ENCODE measurements around the gene LAMP2. TPM values are rescaled to one million over a fixed set of nuclear protein-coding genes. Genes with fewer than 3 reads are reported as not detected.

LAMP2 gene
- total RNA-seq, 2 experiments from 2014 or later, result 47.7 to 59.5 TPM

GRCh38 chrX:120378570-120378969, 90.5 kb downstream of the LAMP2 start:
- Mint-ChIP-seq H3K4me3 (no peak overlapping the region), H3K4me1 (peaks cover 6% of the 10 kb centered on the region), H3K9me3 (no peaks in the 10 kb centered on the region), H3K27ac (no peak overlapping the region), H3K27me3 (peaks cover 4% of the 10 kb centered on the region), H3K36me3 (ENCODE audit: low read depth) (no peaks in the 10 kb centered on the region)
- POLR2A ChIA-PET, result no interaction called here
- no peak for DNase-seq
- CTCF ChIA-PET, result no interaction called here

Other genes starting within 250 kb of the LAMP2 start
- gene ZBTB33, start 218.5 kb downstream of the LAMP2 start, total RNA-seq, result 10 to 100 TPM; 15.3 to 18.0 TPM
- not detected for gene TMEM255A, start 157.8 kb downstream of the LAMP2 start, total RNA-seq
- not detected for gene ATP1B4, start 107.2 kb downstream of the LAMP2 start, total RNA-seq
- gene CUL4B, start 91.7 kb upstream of the LAMP2 start, total RNA-seq, result 10 to 100 TPM; 44.8 to 46.2 TPM
- gene MCTS1, start 134.8 kb upstream of the LAMP2 start, total RNA-seq, result 10 to 100 TPM; 51.1 to 59.0 TPM
- gene C1GALT1C1, start 160.8 kb upstream of the LAMP2 start, total RNA-seq, result 10 to 100 TPM; 24.8 to 25.6 TPM

Data from activated CD4-positive, alpha-beta T cell treated with anti-CD3 and anti-CD28 coated beads, Interleukin-2, amount 10 ng/mL, durations not matched to agents 7 days and 5 days (primary cell).